Large intestine (tissue), 3 donors: Measurements from ENCODE around the gene NAT8. TPM values are rescaled to one million over a fixed set of nuclear protein-coding genes. Genes with fewer than 3 reads are reported as not detected.
"Not testable (repeated sequence)": the region's sequence is repeated elsewhere in the genome, so short reads cannot be mapped to it uniquely, and the experiment has no call there.

ENCODE experiments used
- DNase-seq, 2 donors: peaks; one replicate each; pipeline versions ENCODE4 v3.0.0 to v3.0.0-alpha.2; 2013
- H3K27ac ChIP-seq: one replicate; pipeline ENCODE4 v1.5.1; 2013; ENCODE audit warnings: low read length
- H3K27me3 ChIP-seq: 2 replicates; pipeline ENCODE4 v1.6.1; 2013; ENCODE audit warnings: low read length; ENCODE audit not compliant: control insufficient read depth, insufficient read depth
- H3K36me3 ChIP-seq: 2 replicates; pipeline ENCODE4 v1.6.1; 2013; ENCODE audit warnings: low read length; ENCODE audit not compliant: control insufficient read depth, insufficient read depth
- H3K4me1 ChIP-seq: one replicate; pipeline ENCODE4 v1.6.1; 2013; ENCODE audit warnings: low read length; ENCODE audit not compliant: control insufficient read depth, insufficient read depth
- H3K4me3 ChIP-seq: one replicate; pipeline ENCODE4 v1.5.1; 2013; ENCODE audit warnings: low read length
- H3K9me3 ChIP-seq: one replicate; pipeline ENCODE4 v1.6.1; 2013; ENCODE audit warnings: mild to moderate bottlenecking, low read depth, low read length, moderate library complexity; ENCODE audit not compliant: control insufficient read depth
- WGBS: methylation state at CpG from one replicate; pipeline ENCODE4 v1.1.5; 2013; ENCODE audit warnings: low lambda C conversion rate; ENCODE audit not compliant: insufficient coverage; 5-methylcytosine and 5-hydroxymethylcytosine counted together
- polyA plus RNA-seq: library from polyadenylated mRNA; unstranded; fragments of 120-200 nt; gene quantifications from one replicate; pipeline ENCODE4 v1.2.1, GENCODE V29; 2013

Gene NAT8
- polyA plus RNA-seq, 1 donor, result 0.46 TPM

DNA sequence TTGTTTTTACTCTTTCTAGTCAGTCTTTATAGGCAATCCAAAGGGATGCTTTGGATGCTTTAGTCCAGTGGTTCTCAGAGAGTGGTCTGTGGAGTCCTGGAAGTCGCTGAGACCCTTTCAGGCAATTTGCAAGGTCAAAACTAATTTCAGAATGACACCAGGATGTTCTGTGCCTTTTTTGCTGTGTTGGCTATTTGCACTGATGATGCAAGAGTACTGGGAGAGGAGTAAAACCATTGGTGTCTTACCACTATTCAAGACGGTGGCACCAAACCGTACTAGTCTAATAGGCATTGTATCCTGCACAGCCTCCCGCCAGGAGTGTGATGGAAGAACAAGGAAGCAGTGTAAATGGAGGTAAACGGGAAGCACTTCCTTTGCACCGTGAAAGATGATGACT is 34.0 kb upstream of the NAT8 start:
- not testable (repeated sequence) for DNase-seq
- WGBS, result no CpG with 5 or more reads among the region's 6 CpGs

DNA sequence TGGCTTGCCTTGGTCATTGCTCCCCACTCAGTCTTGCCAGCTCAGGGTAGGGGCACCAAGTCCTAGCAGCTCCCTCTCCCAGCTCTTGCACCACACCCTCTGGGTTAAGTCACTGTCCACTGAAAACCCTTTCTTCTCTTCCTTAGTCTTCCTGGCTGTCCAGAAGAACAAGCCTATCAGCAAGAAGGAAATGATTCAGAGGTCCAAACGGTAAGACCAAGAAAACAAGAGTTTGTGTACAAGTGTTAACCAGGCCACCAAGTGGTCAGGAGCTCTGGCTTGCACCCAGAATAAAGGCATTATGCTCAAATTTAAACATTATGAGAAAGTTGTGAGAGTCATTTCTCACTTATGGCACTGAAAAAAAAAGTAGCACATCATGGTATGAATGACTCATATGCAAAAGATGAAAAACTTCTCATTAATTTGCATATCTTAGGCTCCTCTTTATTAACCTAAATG is 32.5 kb upstream of the NAT8 start:
- WGBS, result no CpG with 5 or more reads among the region's 1 CpG
- not testable (repeated sequence) for H3K27ac ChIP-seq, H3K36me3 ChIP-seq, H3K27me3 ChIP-seq, H3K9me3 ChIP-seq, H3K4me3 ChIP-seq, DNase-seq, H3K4me1 ChIP-seq

More for the DNA sequence above, 34.0 kb upstream of the NAT8 start:
- not testable (repeated sequence) for H3K9me3 ChIP-seq, H3K4me3 ChIP-seq, H3K4me1 ChIP-seq, H3K27me3 ChIP-seq, H3K36me3 ChIP-seq, H3K27ac ChIP-seq

DNA sequence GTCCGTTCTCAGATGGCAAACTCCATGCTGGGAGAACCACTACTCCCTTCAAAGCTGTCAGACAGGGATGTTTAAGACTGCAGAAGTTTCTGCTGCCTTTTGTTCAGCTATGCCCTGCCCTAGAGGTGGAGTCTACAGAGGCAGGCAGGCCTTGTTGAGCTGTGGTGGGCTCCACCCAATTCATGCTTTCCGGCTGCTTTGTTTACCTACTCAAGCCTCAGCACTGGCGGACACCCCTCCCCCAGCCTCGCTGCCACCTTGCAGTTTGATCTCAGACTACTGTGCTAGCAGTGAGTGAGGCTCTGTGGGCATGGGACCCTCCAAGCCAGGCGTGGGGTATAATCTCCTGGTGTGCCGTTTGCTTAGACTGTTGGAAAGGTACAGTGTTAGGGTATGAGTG is 27.8 kb upstream of the NAT8 start:
- not testable (repeated sequence) for H3K36me3 ChIP-seq, H3K27me3 ChIP-seq, DNase-seq, H3K27ac ChIP-seq, H3K4me3 ChIP-seq, H3K4me1 ChIP-seq, H3K9me3 ChIP-seq
- no CpG with 5 or more reads among the region's 6 CpGs for WGBS

- DNase-seq, H3K4me3 ChIP-seq, H3K9me3 ChIP-seq, H3K36me3 ChIP-seq, H3K27me3 ChIP-seq, H3K4me1 ChIP-seq, H3K27ac ChIP-seq: not testable (repeated sequence)
- WGBS, result no CpG with 5 or more reads among the region's 3 CpGs
Measured at GRCh38 chr2:73667239-73667638, 25.0 kb upstream of the NAT8 start.

DNA sequence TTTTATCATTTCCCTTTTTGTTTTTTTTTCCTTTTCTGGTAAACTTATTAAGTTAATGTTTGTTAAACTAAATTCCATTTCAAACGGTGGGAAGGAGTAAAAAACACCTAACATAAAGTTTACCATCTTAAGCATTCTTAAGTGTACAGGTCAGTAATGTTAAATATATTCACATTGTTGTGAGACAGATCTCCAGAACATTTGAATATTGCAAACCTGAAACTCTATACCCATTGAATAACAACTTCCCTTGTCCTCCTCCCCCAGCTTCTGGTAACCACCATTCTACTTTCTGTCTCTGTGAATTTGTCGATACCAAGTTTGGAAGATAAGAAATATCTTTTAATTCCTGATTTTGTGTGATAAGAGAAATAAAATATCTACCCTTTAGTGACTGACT is 12.0 kb upstream of the NAT8 start:
- no peaks in the 10 kb centered on the region for H3K36me3 ChIP-seq
- no peak overlapping the region for H3K4me3 ChIP-seq
- H3K27ac ChIP-seq, result no peak overlapping the region
- no peaks in the 10 kb centered on the region for H3K27me3 ChIP-seq
- H3K9me3 ChIP-seq, result no peaks in the 10 kb centered on the region
- WGBS, result 44% methylated on average over 1 of the region's 2 CpGs
- no peak for DNase-seq
- H3K4me1 ChIP-seq, result no peaks in the 10 kb centered on the region

GRCh38 chr2:73652348-73652747 is 10.1 kb upstream of the NAT8 start:
- Histone ChIP-seq H3K27me3 (no peaks in the 10 kb centered on the region), H3K36me3 (no peaks in the 10 kb centered on the region), H3K9me3 (no peaks in the 10 kb centered on the region), H3K27ac (no peak overlapping the region), H3K4me3 (no peak overlapping the region), H3K4me1 (no peaks in the 10 kb centered on the region)
- no CpG with 5 or more reads among the region's 3 CpGs for WGBS
- no peak for DNase-seq

GRCh38 chr2:73651591-73652230 is 9.5 kb upstream of the NAT8 start:
- Histone ChIP-seq H3K4me1 (no peaks in the 10 kb centered on the region), H3K9me3 (no peaks in the 10 kb centered on the region), H3K36me3 (no peaks in the 10 kb centered on the region), H3K27ac (no peak overlapping the region), H3K4me3 (no peak overlapping the region), H3K27me3 (no peaks in the 10 kb centered on the region)
- 71% methylated on average over 1 of the region's 6 CpGs for WGBS
- DNase-seq, result no peak

DNA sequence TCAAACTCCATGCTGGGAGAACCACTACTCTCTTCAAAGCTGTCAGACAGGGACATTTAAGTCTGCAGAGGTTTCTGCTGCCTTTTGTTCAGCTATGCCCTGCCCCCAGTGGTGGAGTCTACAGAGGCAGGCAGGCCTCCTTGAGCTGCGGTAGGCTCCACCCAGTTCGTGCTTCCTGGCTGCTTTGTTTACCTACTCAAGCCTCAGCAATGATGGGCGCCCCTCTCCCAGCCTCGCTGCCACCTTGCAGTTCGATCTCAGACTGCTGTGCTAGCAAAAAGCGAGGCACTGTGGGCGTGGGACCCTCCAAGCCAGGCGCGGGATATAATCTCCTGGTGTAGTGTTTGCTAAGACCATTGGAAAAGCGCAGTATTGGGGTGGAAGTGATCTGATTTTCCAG is 5.5 kb upstream of the NAT8 start:
- no CpG with 5 or more reads among the region's 10 CpGs for WGBS
- not testable (repeated sequence) for H3K36me3 ChIP-seq, H3K4me3 ChIP-seq, DNase-seq, H3K4me1 ChIP-seq, H3K9me3 ChIP-seq, H3K27ac ChIP-seq, H3K27me3 ChIP-seq

- DNase-seq, result no peak
- Histone ChIP-seq H3K27ac (no peak overlapping the region), H3K36me3 (no peaks in the 10 kb centered on the region), H3K4me3 (no peak overlapping the region), H3K27me3 (no peaks in the 10 kb centered on the region), H3K9me3 (peaks cover 4% of the 10 kb centered on the region), H3K4me1 (peaks cover 10% of the 10 kb centered on the region)
- no CpG with 5 or more reads among the region's 3 CpGs for WGBS
Measured at GRCh38 chr2:73641767-73642062, 507 bp downstream of the NAT8 start.

GRCh38 chr2:73640946-73641766 is 1.1 kb downstream of the NAT8 start:
- Histone ChIP-seq H3K36me3 (no peaks in the 10 kb centered on the region), H3K27ac (no peak overlapping the region), H3K9me3 (peaks cover 4% of the 10 kb centered on the region), H3K4me1 (peaks cover 10% of the 10 kb centered on the region), H3K27me3 (no peaks in the 10 kb centered on the region), H3K4me3 (no peak overlapping the region)
- DNase-seq, result no peak
- no CpG with 5 or more reads among the region's 19 CpGs for WGBS

DNA sequence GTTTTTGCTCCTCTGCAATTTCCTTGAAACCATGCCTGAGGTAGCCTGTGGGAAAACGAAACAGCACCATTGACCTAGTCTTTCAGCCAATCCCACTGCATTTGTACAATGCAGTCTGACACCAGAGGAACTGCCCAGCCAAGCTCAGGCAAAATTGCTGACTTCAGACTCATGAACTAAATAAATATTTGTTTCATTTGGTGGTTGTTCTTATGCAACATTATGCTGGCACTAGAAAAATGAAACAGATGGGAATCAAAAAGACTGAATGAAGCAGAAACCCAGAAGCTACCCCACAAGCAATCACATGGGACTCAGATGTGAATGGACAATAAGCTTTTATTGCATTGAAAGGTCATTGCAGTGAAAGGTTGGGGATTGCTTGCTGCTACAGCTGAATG is 1.7 kb downstream of the NAT8 start:
- Histone ChIP-seq H3K9me3 (peaks cover 4% of the 10 kb centered on the region), H3K36me3 (no peaks in the 10 kb centered on the region), H3K4me1 (peaks cover 10% of the 10 kb centered on the region), H3K4me3 (no peak overlapping the region), H3K27ac (no peak overlapping the region), H3K27me3 (no peaks in the 10 kb centered on the region)
- no CpG with 5 or more reads among the region's 1 CpG for WGBS
- DNase-seq, result peak in 1 of 2 donors; percentile 8
